ENCODE measurements around the gene METAP2.

Gene METAP2

GRCh38 chr12:95513599-95513998 lies 39.6 kb downstream of the METAP2 start:
- no peak for DNase-seq (ENCODE audit: low read depth)

DNA sequence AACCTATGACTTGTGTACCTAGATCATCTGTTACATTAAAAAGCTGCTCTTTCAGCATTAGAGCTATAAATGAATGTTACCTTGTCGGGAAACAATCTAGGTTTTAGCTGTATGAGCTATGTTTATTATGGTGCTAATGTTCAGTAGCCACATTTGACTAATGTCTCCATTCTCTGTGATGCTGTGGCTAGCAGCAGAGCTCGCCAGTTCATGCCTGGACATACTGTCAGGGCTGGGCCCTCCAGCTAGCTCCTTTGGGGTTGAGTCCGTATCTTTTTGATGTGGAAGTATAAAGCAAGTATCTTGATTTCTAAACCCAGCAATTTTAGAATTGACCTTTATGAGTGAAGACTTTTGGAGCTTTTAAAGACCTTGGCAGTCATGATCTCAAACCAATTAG lies 41.2 kb downstream of the METAP2 start:
- DNase-seq (ENCODE audit: low read depth): no peak

- DNase-seq (ENCODE audit: low read depth): no peak
These were observed 42.8 kb downstream of the METAP2 start for GRCh38 chr12:95516757-95517156.

DNA sequence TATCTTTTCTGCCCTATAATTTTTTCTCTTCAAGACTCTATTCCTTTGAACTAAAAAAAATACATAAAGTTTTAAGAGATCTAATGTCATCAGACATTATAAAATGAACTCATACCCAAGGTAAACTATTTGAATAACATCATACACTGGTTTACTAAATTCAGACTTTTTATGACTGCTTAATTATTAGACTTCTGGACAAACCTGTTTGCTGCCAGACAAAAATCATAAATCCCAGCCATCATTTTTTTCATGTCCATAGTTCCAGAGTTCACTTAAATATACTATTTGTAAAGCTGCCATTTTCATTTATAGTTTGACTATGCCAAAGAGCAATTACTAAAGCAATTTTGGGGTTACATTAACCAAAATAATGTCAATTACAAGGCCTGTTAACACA lies 43.3 kb downstream of the METAP2 start:
- DNase-seq (ENCODE audit: low read depth): no peak

GRCh38 chr12:95518944-95519343 lies 45.0 kb downstream of the METAP2 start:
- DNase-seq (ENCODE audit: low read depth): no peak

- DNase-seq (ENCODE audit: low read depth): no peak
These were observed 46.9 kb downstream of the METAP2 start for GRCh38 chr12:95520816-95521215.

- DNase-seq (ENCODE audit: low read depth): no peak
These were observed 48.7 kb downstream of the METAP2 start for GRCh38 chr12:95522692-95523091.

GRCh38 chr12:95528431-95528830 lies 54.5 kb downstream of the METAP2 start:
- DNase-seq (ENCODE audit: low read depth): no peak

DNA sequence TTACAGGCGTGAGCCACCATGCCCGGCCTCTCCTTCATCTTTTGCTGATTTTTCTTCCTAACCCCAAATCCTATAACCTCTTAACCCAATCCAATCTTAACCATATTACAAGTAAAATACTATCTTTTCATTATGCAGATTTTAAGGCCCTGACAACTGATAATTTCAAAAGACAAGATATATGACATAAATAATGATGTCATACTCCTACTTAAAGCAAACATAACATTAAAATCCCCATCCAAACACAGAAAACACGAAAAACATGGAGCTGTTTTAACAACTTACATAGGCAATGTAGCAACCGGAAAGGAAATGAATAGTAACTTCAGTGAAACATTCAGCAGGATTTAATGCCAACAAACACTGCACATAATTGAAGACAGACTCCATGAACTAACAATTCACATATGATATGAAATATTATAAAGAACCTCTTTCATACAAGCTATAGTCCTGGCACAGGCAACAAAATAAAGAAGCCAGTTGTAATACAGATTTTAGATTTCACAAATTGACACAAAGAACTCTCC lies 55.8 kb downstream of the METAP2 start:
- DNase-seq (ENCODE audit: low read depth): no peak

GRCh38 chr12:95532851-95533250 lies 58.9 kb downstream of the METAP2 start:
- DNase-seq (ENCODE audit: low read depth): no peak

- no peak for DNase-seq (ENCODE audit: low read depth)
These were observed 60.0 kb downstream of the METAP2 start for GRCh38 chr12:95533985-95534384.

- DNase-seq (ENCODE audit: low read depth): no peak
These were observed 64.1 kb downstream of the METAP2 start for GRCh38 chr12:95538006-95538405.

DNA sequence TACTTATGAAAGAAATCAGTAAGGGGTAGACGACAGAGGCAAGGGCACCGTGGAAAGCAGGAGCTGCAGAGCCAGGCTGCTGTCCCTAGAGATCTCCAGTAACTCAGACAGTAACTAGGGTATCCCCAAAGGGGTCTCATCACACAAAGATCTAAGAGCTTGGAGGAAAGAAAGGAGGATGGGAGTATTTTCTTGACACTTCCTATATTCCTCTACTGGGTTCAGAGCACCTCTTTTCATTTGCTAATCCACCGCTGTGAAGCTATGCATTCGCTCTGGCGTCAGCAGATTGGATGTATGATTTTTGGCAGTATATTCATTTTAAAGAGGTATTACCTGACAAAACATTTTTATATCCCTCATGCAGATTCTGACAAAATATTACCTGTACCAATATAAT lies 64.7 kb downstream of the METAP2 start:
- no peak for DNase-seq (ENCODE audit: low read depth)

- no peak for DNase-seq (ENCODE audit: low read depth)
These were observed 67.5 kb downstream of the METAP2 start for GRCh38 chr12:95541436-95541835.

- no peak for DNase-seq (ENCODE audit: low read depth)
These were observed 69.4 kb downstream of the METAP2 start for GRCh38 chr12:95543305-95543704.

GRCh38 chr12:95544756-95545155 lies 70.8 kb downstream of the METAP2 start:
- DNase-seq (ENCODE audit: low read depth): no peak

DNA sequence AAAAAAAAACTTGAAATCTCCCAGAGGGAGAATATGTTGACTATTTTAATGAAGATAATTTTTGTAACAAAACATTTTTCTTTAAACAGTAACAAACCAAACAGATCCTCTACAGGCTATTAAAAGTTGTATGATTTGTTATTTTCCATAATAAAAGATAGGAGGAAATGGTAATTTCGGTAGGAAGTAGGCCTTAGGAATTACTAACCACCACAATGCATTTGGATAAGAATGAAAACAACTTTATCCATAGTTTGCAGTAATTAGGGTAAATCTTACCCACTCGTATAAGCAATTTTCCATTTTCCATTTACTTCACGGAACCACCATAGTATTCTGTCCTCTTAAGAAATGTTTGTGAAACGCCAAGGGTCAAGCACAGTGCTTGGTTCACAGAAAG lies 71.4 kb downstream of the METAP2 start:
- DNase-seq (ENCODE audit: low read depth): no peak

GRCh38 chr12:95545731-95546490 lies 72.0 kb downstream of the METAP2 start:
- no peak for DNase-seq (ENCODE audit: low read depth)

DNA sequence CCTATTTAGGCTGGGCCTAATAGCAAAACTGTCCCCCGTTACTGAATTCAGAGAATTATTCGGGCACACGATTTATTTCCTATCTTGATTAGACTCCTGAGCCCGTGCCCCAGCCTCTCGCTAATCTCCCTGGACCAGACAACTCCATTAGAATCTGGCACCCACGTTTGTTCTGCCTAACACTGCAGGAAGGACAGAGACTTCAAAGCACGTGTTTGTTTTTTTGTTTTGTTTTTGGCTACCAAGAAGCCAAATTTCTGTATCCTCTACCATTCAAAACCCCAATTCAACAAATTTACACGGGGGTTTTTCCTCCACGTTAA lies 72.5 kb downstream of the METAP2 start:
- DNase-seq (ENCODE audit: low read depth): no peak

DNA sequence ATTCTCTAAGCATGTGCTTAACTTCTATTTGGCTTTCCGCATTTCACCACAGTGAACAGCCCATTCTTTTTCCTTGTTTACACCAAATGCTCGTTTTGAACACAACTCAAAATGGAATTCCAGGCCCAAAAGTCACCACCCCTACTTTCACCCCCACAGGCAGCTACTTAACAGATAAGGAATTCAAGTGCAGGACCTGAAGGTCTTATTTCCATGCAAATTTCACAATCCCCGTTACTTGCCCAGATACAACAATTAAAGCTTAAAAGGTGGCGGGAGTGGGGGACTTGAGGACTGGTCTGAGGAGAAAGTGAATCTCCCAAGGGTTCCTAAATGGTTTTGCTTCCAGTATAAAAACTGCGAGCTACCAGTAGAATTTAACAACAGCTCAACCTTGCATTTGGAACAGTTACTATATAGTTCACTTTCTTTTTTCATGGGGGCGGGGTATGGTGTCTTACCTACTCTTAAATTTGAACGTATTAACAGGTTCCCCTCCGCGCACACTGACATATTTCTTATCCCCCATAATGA lies 73.6 kb downstream of the METAP2 start:
- DNase-seq (ENCODE audit: low read depth): no peak

DNA sequence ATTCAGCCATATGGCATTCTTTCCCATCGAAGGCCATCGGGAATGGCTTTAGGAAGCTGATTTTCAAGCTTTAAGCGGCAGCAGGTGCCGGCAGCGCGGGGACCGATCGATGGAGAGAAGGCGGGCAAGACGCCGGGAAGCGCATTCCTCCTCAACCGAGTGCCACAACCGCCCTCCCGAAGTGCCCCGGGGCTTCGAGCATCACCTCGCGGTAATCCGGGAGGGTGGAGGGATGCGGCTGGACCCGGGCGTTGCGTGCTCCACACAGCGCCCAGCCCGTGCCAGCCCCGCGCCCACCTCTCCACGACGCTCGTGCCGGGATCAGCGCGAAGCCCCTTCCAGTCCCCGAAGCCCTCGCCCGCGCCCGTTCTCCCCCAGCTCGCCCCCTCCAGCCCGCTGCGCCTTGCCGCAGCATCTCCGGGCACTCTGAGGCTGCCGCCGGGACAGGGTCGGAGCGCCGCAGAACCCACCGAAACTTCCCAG lies 74.1 kb downstream of the METAP2 start:
- DNase-seq (ENCODE audit: low read depth): no peak

GRCh38 chr12:95548539-95549391 lies 74.8 kb downstream of the METAP2 start:
- DNase-seq (ENCODE audit: low read depth): peak; percentile 24
